ENCODE data around the gene OVCA2.

OVCA2 gene

GRCh38 chr17:1997289-1997926 is 44.4 kb upstream of the OVCA2 start:
- H3K4me3 ChIP-seq (ENCODE audit: low read depth, low read length), result no peak overlapping the region
- DNase-seq (ENCODE audit: low read depth), result no peak
- TF ChIP-seq, protein P1, sequence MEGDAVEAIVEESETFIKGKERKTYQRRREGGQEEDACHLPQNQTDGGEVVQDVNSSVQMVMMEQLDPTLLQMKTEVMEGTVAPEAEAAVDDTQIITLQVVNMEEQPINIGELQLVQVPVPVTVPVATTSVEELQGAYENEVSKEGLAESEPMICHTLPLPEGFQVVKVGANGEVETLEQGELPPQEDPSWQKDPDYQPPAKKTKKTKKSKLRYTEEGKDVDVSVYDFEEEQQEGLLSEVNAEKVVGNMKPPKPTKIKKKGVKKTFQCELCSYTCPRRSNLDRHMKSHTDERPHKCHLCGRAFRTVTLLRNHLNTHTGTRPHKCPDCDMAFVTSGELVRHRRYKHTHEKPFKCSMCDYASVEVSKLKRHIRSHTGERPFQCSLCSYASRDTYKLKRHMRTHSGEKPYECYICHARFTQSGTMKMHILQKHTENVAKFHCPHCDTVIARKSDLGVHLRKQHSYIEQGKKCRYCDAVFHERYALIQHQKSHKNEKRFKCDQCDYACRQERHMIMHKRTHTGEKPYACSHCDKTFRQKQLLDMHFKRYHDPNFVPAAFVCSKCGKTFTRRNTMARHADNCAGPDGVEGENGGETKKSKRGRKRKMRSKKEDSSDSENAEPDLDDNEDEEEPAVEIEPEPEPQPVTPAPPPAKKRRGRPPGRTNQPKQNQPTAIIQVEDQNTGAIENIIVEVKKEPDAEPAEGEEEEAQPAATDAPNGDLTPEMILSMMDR (IDR thresholded peaks at IDR 0.05; ENCODE audit: low read depth, low read length, missing control alignments), result no peak

DNA sequence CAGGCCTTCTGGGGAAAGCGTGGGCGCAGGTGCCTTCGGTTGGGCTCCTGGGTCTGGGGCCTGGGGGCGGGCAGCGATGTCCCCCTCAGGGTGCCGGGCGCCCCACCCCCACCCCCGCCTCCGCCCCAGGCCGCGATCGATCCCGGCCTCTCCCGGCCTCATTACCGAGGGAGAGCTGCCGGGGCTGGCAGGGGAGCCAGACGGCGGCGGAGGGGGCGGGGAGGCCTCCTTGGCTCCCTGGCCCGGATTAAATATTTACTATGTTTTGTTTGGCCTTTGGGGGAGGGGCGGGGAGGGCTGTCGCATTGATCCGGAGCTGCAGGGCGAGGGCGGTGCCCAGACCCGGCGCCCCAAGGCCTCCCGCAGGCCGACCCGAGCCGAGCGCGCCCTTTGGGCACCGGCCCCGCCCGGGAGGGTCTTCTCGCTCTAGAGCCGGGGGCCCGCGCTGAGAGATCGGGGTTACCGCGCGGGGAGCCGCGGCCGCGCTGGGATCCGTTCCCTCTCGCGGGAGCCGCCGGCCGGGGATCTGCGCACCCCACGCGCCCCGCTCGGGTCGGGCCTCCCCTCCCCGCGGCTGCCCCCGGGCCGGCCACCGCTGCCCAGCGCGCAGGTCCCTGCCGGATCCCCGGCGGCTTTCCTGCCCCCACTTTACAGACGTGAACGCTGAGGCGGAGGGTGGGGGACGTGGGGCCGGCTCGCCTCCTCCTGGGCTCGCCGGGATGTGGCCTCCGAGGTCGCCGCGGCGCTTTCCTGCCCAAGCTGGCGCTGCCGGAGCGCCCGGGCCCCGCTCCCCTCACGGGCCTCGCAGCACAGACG is 43.7 kb upstream of the OVCA2 start:
- H3K4me3 ChIP-seq (ENCODE audit: low read depth, low read length), result no peak overlapping the region
- TF ChIP-seq, protein P1 (IDR thresholded peaks at IDR 0.05; ENCODE audit: low read depth, low read length, missing control alignments), result no peak
- DNase-seq (ENCODE audit: low read depth), result no peak

- DNase-seq (ENCODE audit: low read depth), result no peak
- TF ChIP-seq, protein P1 (IDR thresholded peaks at IDR 0.05; ENCODE audit: low read depth, low read length, missing control alignments), result no peak
- H3K4me3 ChIP-seq (ENCODE audit: low read depth, low read length), result no peak overlapping the region
These were observed 42.1 kb upstream of the OVCA2 start for GRCh38 chr17:1999557-2000251.

GRCh38 chr17:2002767-2003329 is 39.0 kb upstream of the OVCA2 start:
- TF ChIP-seq, protein P1 (IDR thresholded peaks at IDR 0.05; ENCODE audit: low read depth, low read length, missing control alignments), result no peak
- no peak overlapping the region for H3K4me3 ChIP-seq (ENCODE audit: low read depth, low read length)
- no peak for DNase-seq (ENCODE audit: low read depth)

GRCh38 chr17:2003525-2003924 is 38.3 kb upstream of the OVCA2 start:
- H3K4me3 ChIP-seq (ENCODE audit: low read depth, low read length), result no peak overlapping the region
- no peak for DNase-seq (ENCODE audit: low read depth)
- TF ChIP-seq, protein P1 (IDR thresholded peaks at IDR 0.05; ENCODE audit: low read depth, low read length, missing control alignments), result no peak

GRCh38 chr17:2004435-2004952 is 37.3 kb upstream of the OVCA2 start:
- TF ChIP-seq, protein P1 (IDR thresholded peaks at IDR 0.05; ENCODE audit: low read depth, low read length, missing control alignments), result no peak
- H3K4me3 ChIP-seq (ENCODE audit: low read depth, low read length), result no peak overlapping the region
- no peak for DNase-seq (ENCODE audit: low read depth)

Data from GM12864 (cell line).